Measurements from ENCODE around the gene NFRKB. TPM values are rescaled to one million over a fixed set of nuclear protein-coding genes. Genes with fewer than 3 reads are reported as not detected.

NFRKB gene
- polyA plus RNA-seq, 1 experiment: 12.7 TPM

DNA sequence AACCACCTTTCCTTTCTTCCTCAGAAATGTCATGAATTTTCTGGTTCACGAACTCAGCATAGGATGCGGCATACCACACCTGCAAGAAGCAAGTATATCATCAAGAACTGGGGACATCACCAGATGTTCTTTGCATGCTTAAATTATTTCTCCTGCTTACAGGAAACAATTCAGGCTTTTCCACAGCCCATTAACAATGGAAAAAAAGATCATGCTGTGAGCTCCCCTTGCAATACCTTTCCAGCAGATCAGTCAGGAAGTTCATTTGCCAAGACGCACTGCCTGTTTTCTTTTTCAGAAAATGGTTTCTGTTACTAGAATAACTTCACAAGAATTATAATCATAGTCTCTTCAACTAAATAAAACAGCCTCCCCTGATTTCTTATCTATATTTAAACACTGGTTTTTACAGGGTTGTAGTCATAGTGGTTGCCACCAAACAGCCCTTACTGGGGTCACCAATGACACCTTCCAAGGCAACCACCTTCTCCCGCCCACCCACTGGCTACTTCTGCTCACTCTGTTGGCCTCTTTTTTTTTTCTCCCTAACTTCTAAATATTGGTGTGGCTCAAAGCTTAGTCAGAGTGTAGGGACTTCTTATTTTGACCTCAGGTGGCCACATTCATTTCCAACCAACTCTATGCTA is 42.3 kb upstream of the NFRKB start:
- TF ChIP-seq, protein P1, sequence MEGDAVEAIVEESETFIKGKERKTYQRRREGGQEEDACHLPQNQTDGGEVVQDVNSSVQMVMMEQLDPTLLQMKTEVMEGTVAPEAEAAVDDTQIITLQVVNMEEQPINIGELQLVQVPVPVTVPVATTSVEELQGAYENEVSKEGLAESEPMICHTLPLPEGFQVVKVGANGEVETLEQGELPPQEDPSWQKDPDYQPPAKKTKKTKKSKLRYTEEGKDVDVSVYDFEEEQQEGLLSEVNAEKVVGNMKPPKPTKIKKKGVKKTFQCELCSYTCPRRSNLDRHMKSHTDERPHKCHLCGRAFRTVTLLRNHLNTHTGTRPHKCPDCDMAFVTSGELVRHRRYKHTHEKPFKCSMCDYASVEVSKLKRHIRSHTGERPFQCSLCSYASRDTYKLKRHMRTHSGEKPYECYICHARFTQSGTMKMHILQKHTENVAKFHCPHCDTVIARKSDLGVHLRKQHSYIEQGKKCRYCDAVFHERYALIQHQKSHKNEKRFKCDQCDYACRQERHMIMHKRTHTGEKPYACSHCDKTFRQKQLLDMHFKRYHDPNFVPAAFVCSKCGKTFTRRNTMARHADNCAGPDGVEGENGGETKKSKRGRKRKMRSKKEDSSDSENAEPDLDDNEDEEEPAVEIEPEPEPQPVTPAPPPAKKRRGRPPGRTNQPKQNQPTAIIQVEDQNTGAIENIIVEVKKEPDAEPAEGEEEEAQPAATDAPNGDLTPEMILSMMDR (IDR thresholded peaks at IDR 0.05; ENCODE audit: low read depth, low read length): no peak
- no peak overlapping the region for H3K27ac ChIP-seq (ENCODE audit: low read depth, low read length)
- ChIA-PET POLR2A (no interaction called here), CTCF (interaction anchor here (0.7 kb wide), 1 partner anchor 195 kb away, joined by 3 read pairs; no protein-coding TSS in a partner anchor)
- no peaks in the 10 kb centered on the region for H3K9me3 ChIP-seq (ENCODE audit: control insufficient read depth, insufficient read depth, low read length)
- H3K27me3 ChIP-seq (ENCODE audit: control insufficient read depth, insufficient read depth, low read length): no peaks in the 10 kb centered on the region
- H3K4me3 ChIP-seq (ENCODE audit: low read depth, low read length): no peak overlapping the region
- DNase-seq (ENCODE audit: low read depth, low spot score): no peak

DNA sequence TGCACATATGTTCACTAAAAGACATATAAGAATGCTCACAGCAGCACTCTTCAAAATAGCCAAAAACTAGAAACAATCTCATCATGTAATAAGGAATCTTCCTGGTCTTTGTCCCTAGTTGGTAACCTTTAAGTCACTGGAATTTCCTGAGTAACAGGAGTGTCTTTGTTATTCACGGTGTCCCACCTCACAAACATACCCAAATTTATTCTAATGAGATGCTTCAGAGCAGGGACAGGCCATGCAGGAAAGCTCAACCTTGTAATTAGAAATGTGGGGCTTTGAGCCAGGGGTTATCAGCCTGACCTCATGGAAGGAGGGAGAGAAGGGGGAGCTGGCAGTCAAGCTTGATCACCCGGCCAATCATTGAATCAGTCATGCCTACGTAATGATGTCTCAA is 40.3 kb upstream of the NFRKB start:
- no peaks in the 10 kb centered on the region; the same call in 1 of the 2 replicates for H3K9me3 ChIP-seq (ENCODE audit: control insufficient read depth, insufficient read depth, low read length)
- H3K27ac ChIP-seq (ENCODE audit: low read depth, low read length): no peak overlapping the region
- DNase-seq (ENCODE audit: low read depth, low spot score): no peak
- CTCF ChIA-PET: interaction anchor here (0.8 to 3.0 kb wide), 5 partner anchors 10 to 197 kb away, joined by 3 to 11 read pairs (median 4); no protein-coding TSS in a partner anchor
- POLR2A ChIA-PET: no interaction called here
- TF ChIP-seq, protein P1 (IDR thresholded peaks at IDR 0.05; ENCODE audit: low read depth, low read length): no peak
- no peak overlapping the region for H3K4me3 ChIP-seq (ENCODE audit: low read depth, low read length)
- no peaks in the 10 kb centered on the region for H3K27me3 ChIP-seq (ENCODE audit: control insufficient read depth, insufficient read depth, low read length)

DNA sequence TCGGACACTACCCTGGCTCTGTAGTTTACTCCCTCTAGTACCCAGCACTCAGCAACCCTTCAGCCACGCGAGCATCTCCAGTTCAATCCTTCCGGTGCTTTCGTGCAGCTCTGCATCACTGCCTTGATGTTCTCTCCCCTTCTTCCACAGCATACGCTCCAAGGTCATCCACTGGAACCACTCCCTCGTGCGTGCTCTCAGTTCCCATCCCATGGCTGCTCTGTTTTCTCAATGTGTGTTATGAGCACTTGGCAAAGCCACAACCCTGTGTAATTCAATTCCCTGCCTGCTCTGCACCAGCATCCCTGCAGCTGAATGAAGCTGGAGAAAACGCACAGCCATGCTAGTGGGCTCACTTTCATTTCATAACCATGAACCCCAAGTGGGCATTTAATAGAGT is 38.5 kb upstream of the NFRKB start:
- CTCF ChIA-PET: interaction anchor here (1.4 to 3.0 kb wide), 2 partner anchors 11 to 198 kb away, joined by 6 to 7 read pairs; no protein-coding TSS in a partner anchor
- no peaks in the 10 kb centered on the region; the same call in 1 of the 2 replicates for H3K9me3 ChIP-seq (ENCODE audit: control insufficient read depth, insufficient read depth, low read length)
- POLR2A ChIA-PET: no interaction called here
- H3K27ac ChIP-seq (ENCODE audit: low read depth, low read length): no peak overlapping the region
- no peaks in the 10 kb centered on the region for H3K27me3 ChIP-seq (ENCODE audit: control insufficient read depth, insufficient read depth, low read length)
- TF ChIP-seq, protein P1 (IDR thresholded peaks at IDR 0.05; ENCODE audit: low read depth, low read length): no peak
- no peak for DNase-seq (ENCODE audit: low read depth, low spot score)
- no peak overlapping the region for H3K4me3 ChIP-seq (ENCODE audit: low read depth, low read length)

DNA sequence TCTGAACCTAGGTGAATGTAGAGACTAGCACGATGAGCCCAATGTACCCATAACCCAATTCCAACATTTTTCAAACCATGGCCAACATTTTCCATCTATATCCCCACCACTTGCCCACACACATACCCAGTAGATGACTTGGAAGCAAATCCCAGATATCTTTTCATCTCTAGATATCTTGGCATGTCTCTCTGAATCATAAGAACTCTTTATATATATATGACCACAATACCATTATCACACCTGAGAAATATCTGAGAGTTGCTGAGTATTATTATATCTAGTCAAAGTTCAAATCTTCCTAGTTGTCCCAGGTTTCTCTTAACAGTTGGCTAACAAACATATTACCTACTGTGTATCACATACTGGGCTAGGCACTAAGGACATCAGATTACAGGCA is 37.9 kb upstream of the NFRKB start:
- Histone ChIP-seq H3K27ac (ENCODE audit: low read depth, low read length) (no peak overlapping the region), H3K27me3 (ENCODE audit: control insufficient read depth, insufficient read depth, low read length) (no peaks in the 10 kb centered on the region), H3K9me3 (ENCODE audit: control insufficient read depth, insufficient read depth, low read length) (no peaks in the 10 kb centered on the region; the same call in 1 of the 2 replicates), H3K4me3 (ENCODE audit: low read depth, low read length) (no peak overlapping the region)
- DNase-seq (ENCODE audit: low read depth, low spot score): no peak
- POLR2A ChIA-PET: no interaction called here
- TF ChIP-seq, protein P1 (IDR thresholded peaks at IDR 0.05; ENCODE audit: low read depth, low read length): no peak
- CTCF ChIA-PET: interaction anchor here (1.4 to 3.0 kb wide), 4 partner anchors 10 to 199 kb away, joined by 4 to 7 read pairs (median 6); no protein-coding TSS in a partner anchor

DNA sequence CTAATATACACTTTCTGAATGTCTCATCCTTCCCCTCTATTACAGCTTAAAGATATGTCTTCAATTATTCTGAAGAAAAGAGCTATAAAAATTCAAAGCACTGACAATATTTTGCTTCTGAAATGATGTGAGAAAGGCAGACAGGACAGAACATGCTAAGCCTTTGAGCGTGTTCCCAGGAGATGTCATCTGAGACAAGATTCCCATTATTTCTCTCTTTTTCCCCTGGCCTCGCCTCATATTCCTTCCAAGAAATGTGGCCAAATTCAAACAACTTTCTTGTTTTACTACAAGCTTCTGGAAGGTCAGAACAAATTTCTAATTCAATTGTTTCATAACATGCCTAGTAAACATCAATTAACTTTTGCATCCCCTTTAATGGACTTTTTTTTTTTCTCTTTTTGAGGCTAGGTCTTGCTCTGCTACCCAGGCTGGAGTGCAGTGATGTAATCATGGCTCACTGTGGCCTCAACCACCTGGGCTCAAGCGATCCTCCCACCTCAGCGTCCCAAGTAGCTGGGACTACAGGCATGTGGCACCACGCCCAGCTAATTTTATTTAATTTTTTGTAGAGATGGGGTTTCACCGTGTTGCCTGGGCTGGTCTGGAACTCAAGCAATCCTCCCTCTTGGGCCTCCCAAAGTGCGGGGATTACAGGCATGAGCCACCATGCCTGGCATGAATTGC is 37.1 kb upstream of the NFRKB start:
- Histone ChIP-seq H3K27ac (ENCODE audit: low read depth, low read length) (no peak overlapping the region), H3K4me3 (ENCODE audit: low read depth, low read length) (no peak overlapping the region), H3K27me3 (ENCODE audit: control insufficient read depth, insufficient read depth, low read length) (no peaks in the 10 kb centered on the region), H3K9me3 (ENCODE audit: control insufficient read depth, insufficient read depth, low read length) (no peaks in the 10 kb centered on the region; the same call in 1 of the 2 replicates)
- DNase-seq (ENCODE audit: low read depth, low spot score): no peak
- TF ChIP-seq, protein P1 (IDR thresholded peaks at IDR 0.05; ENCODE audit: low read depth, low read length): no peak
- CTCF ChIA-PET: interaction anchor here (1.6 to 1.7 kb wide), 2 partner anchors 10 to 200 kb away, joined by 4 to 5 read pairs; no protein-coding TSS in a partner anchor
- POLR2A ChIA-PET: no interaction called here

Data from AG04450 (cell line).